Stimulated activated CD4-positive, alpha-beta T cell treated with anti-CD3 and anti-CD28 coated beads, Interleukin-1b, Interleukin-23, amount 100 ng/mL, for 24 hours (primary cell): ENCODE data around the gene DENND5A.
"Not testable (repeated sequence)": the region's sequence is repeated elsewhere in the genome, so short reads cannot be mapped to it uniquely, and the experiment has no call there.

ENCODE experiments used
- DNase-seq, 4 experiments: peaks; one replicate each; pipeline ENCODE4 v3.0.0-alpha.2; 2020; ENCODE audit warnings: low read depth in 4 of 4, low spot score in 1 of 4

The DENND5A gene

DNA sequence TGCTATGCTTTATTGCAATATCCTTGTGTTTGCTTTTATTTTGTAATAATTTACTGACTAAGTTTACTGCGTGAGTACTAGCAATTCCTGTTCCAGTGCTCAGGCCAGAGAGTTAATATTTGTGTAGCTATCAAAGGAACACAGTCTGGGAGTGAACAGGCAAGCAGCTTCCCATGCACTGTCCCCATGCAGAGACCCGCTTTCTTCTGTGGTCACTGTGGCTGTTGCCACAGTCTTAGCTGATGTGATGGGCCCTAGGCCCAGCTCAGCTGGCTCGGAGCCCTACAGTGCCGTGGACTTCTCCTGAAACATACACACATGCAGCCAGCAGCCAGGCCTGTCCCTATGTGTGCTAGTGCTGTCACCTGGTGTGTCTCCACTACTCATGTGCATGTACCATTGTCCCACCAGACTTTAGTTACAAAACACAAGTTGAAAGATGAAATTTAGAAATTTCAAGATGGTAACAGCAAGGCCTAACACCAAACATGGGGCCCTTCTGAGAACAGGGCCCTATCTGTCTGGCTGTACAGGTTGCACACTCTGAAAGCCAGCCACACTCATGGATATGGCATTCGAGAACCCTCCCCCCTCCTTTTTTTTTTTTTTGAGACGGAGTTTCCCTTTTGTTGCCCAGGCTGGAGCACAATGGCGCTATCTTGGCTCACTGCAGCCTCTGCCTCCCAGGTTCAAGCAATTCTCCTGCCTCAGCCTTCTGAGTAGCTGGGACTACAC lies 161.4 kb downstream of the DENND5A start:
- DNase-seq: no peak

DNA sequence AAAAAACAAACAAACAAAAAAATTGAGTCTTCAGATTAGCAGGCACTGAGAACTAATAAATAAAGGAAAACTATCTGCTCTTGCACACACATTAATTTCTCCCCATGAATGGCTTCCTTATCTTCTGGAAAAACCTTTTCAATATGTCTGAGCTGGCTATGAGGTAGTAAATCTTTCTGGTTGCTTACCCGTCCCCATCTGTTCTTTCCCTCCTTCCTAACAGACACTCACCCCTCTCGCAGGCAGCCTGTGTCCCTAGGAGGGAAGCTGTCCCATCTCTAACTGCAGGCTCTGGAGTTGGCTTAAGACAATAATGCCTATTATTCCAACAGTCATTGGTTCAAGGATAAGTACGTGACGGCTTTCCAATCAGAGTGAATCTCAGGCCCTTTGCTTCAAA lies 165.5 kb downstream of the DENND5A start:
- no peak for DNase-seq

DNA sequence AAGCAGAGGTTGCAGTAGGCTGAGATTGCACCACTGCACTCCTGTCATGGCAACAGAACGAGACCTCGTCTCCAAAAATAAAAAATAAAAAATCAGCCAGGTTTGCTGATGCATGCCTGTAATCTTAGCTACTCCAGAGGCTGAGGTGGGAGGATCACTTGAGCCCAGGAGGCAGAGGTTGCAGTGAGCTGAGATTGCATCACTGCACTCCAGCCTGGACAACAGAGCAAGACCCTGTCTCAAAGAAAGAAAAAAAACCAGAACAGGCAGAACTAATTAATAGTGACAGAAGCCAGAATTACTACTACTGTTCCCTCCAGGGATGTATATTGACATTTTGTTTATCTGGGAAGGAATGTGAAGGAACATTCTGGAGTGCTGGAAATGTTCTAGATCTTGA lies 166.7 kb downstream of the DENND5A start:
- DNase-seq: not testable (repeated sequence)

DNA sequence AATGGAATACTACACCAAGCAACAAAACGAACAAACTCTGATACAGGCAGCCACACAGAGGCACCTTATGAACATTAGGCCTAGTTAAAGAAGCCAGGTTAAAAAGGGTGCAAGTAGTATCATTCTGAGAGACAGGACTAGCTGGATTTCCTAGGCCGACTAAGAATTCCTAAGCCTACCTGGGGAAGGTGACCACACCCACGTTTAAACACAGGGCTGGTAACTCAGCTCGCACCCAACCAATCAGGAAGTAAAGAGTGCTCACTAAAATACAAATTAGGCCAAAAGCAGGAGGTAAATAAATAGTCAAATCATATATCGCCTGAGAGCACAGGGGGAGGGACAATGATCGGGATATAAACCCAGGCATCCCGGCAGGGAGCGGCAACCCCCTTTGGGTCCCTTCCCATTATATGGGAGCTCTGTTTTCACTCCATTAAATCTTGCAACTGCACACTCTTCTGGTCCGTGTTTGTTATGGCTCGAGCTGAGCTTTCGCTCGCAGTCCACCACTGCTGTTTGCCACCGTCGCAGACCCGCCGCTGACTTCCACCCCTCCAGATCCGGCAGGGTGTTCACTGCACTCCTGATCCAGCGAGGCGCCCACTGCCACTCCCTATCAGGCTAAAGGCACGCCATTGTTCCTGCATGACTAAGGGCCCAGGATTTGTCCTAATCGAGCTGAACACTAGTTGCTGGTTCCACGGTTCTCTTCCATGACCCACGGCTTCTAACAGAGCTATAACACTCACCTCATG lies 167.8 kb downstream of the DENND5A start:
- DNase-seq: not testable (repeated sequence)

DNA sequence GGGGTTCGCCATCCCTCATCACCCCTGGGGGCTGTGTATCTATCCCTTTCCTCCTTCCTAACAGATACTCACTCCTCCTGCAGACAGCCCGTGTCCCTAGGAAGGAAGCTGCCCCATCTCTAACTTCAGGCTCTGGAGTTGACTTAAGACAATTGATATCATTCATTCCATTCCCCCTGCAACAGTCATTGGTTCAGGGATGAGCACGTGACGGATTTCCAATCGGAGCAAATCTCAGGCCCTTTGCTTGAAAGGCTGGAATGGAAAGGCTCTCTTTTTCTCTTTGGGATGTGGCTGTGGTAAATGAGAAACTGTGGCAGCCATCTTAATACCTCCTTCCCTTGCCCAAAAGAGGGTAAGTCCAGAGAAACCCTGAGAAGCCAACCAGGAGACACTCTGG lies 168.7 kb downstream of the DENND5A start:
- no peak for DNase-seq

DNA sequence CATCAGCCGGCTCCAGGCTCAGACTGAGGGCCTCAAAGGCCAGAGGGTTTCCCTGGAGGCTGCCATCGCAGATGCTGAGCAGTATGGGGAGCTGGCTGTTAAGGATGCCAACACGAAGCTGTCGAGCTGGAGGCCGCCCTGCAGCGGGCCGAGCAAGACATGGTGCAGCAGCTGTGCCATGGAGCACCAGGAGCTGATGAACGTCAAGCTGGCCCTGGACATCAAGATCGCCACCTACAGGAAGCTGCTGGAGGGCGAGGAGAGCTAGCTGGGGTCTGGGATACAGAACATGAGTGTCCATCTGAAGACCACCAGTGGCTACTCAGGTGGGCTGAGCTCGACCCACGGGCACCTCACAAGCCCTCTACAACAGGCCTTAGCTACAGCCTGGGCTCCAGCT lies 169.7 kb downstream of the DENND5A start:
- DNase-seq: no peak

DNA sequence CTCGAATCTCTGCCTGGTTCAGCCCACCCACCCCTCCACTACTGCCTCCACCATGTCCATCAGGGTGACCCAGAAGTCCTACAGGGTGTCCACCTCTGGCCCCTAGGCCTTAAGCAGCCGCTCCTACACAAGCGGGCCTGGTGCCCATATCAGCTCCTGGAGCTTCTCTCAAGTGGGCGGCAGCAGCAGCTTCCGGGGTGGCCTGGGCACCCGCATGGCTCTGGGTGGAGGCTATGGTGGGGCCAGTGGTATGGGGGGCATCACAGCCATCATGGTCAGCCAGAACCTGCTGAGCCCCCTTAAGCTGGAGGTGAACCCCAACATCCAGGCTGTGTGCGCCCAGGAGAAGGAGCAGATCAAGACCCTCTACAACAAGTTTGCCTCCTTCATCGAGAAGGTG lies 170.7 kb downstream of the DENND5A start:
- no peak for DNase-seq

DNA sequence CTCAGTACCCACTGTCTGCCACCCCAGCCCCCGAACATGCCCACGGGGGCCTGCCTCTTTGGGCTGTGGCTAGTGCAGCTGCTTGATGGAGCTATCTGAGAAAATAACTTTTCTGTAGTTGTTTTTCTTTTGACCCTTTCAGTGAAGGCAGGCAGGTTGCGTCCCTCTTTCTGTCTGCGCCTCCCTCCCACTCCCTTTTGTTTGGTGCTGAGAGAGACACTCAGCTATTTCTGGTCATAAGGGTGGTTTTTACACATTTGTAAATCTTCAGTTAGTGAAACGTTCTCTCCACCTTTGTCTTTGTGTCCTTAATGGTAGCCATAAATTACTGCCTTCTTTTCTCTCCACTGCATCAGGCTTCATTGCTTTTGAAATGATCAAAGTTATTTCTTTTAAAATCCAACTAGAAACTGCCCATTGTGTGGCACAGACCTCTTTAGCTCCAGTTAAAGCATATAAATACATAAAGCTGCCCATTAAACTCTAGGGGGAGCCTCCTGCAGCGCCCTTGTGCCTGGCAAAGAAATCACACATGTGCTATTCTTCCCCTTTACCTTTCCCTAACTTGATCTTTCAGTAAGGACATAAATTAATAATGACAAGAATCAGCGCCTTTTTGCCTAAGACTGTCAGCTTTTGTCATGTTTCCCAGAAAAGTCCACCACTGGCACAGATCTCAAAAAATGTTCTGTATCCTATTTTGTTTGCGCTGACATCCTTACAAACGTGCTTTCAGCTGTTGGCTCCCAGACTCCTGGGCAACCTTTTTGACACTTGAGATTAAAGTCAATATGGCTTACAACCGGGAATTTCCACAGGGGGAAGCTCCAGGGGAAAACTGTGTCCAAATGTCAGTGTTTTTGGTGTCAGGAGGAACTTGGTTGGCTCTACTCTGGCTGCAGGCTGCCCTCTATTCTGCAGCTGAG lies 172.0 kb downstream of the DENND5A start:
- DNase-seq: no peak

DNA sequence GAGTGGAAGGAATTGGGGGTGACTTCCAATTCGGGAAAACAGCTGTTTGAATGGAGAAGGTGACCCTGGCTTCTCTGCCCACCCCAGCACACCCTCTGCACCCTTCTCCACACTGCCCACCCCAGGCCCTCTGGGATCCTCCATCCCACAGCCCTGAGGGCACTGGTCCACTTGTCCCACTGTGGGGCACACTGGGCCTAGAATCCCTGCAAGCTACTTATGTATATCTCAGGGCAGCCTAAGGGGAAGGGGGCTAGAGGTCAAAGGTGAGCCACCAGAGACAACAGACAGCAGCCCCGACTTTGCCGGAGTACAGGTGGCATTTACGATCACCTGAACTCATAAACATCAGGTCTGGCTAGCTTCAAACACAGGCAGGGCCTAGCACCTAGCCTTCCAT lies 173.1 kb downstream of the DENND5A start:
- no peak for DNase-seq

DNA sequence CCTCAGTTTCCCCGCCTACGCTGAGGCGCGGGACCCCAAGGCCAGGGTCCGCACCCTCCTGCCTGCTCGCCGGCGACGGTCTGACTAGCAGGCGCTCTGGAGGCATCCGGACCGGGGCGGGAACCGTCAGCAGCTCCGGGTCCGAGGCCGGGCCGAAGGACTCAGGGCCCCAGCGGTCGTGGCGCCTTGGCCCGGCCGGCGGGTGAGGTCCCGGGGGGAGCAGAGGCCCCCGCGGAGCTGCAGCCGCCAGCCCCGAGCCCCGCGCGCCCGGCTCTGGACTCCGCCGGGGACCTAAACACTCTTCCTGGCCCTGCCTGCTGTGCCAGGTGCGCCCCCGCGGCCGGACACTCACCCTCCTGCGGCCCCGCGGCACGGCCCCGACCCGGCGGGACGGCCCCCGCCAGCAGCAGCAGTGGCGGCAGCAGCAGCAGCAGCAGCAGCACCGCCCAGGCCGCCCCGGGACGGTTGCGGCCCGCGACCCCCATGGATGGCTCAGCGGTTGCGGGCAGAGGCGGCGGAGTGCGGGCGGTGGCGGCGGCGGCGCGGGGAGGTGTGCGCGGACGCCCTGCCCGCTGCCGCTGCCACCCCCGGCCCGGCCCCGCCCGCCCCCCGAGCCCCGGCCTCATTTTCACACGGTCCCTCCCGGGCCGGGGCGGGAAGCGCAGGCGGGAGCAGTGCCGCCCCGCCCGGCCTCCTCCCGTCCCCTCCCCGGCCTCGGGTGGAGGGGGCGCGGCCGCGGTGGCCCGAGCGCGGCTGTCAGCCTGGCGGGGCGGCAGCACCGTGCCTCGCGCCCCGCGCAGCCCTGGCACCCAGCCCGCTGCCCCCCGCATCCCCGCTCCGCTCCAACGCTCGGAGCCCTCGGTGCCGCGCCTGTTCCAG lies 173.9 kb downstream of the DENND5A start, which contains the start of gene SCUBE2:
Gene SCUBE2, minus strand, starts transcription at position 556 of the 879 bp plus-strand sequence. Its CDS starts 71 bp downstream, at position 485.
- DNase-seq: no peak

DNA sequence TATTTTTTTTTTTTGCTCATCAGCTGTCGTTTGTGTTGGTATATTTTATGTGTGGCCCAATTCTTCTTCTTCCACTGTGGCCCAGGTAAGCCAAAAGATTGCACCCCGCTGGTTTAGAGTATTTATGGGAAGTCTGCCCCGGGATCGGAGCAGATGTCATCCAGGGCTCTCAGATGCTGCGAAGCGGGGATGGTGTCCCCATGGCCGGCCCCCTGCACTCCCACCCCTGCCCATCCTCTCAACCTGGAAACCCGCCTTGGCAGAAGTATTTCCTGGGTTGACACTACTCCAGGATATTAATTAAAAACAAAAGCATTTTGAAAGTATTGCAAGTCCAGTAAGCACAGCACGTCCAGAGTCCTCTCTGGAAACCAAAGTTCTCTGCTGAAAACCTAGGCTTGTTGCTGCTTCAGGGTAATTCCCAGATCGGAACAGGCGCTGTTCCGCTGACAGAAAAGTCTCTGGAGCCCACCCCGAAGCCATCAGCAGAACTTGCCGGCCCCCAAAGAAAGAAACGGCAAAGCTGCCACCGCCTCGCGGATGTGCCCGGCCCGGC lies 174.6 kb downstream of the DENND5A start:
- no peak for DNase-seq

DNA sequence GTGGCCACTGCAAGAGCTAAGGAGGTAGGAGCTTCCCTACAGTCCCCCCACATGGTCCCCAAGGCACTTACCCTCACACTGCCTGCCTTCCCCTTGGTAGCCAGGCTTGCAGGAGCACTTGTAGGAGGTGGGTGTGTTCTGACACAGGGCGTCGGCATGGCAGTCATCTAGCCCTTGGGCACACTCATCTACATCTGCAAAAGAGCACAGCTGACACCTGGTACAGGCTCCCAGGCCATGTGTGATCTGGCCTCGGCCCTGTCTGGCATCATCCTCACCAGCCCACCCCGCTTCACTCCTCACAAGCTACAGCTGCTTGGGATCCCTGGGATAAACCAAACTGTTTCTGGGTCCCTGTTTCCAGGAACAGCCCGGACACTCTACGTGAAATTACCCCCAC lies 175.5 kb downstream of the DENND5A start:
- DNase-seq: no peak

DNA sequence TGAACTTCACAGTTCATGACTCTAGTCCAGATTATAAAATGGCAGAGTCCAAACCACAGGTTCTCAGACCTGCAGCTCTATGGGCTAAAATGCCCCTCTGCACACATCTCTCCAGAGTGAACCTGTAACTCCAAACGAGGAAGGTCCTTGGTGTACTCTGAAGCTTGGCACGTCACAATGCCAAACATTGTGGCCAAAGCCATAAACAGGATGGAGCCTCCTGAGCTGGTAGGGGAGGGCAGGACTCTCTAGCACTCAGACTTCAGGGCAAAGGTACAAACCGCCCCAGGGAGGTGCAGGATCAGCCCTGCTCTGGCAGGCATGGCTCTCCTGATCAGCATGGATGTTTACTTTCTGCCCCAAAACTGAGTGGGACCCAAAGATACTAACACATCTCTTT lies 176.1 kb downstream of the DENND5A start:
- no peak for DNase-seq
